Measurements from ENCODE around the gene HSD11B2. TPM values are rescaled to one million over a fixed set of nuclear protein-coding genes. Genes with fewer than 3 reads are reported as not detected.
A peak's percentile ranks its signal among the peaks of the same experiment; 100 is the strongest.

Gene HSD11B2
- total and polyA plus RNA-seq, 8 donors = 1.4 to 11.3 (median 6.3) TPM

GRCh38 chr16:67466581-67466980 lies 35.7 kb downstream of the HSD11B2 start:
- intact Hi-C loops (cut with DNase I) = loop anchor here in 1 of 3 donors (5.0 kb wide), 1 partner anchor 39 kb away; no protein-coding TSS in a partner anchor
- 61 to 67% methylated on average over 6 of the region's 6 CpGs for WGBS, 2 donors
- no peak for ATAC-seq

GRCh38 chr16:67468731-67469130 lies 37.8 kb downstream of the HSD11B2 start:
- intact Hi-C loops (cut with DNase I) = loop anchor here in 1 of 3 donors (5.0 kb wide), 1 partner anchor 41 kb away; no protein-coding TSS in a partner anchor
- FAIRE-seq = no peak

More at GRCh38 chr16:67466581-67466980, 35.7 kb downstream of the HSD11B2 start:
- no peak for FAIRE-seq
- Histone ChIP-seq H3K27ac (no peak overlapping the region), H3K4me1 (peaks cover 13 to 38% (median 20%) of the 10 kb centered on the region in 3 donors), H3K36me3 (no peaks in the 10 kb centered on the region), H3K27me3 (no peaks in the 10 kb centered on the region), H3K4me3 (no peak overlapping the region), H3K9me3 (no peaks in the 10 kb centered on the region)
- no peak for DNase-seq
- no peak for TF ChIP-seq CTCF (IDR thresholded peaks at IDR 0.05)

GRCh38 chr16:67470359-67470758 lies 39.4 kb downstream of the HSD11B2 start:
- no peak overlapping the region for H3K4me3 ChIP-seq
- H3K36me3 ChIP-seq = no peaks in the 10 kb centered on the region
- no peaks in the 10 kb centered on the region for H3K27me3 ChIP-seq
- no peaks in the 10 kb centered on the region for H3K9me3 ChIP-seq
- FAIRE-seq = no peak
- peak; percentile 74 to 85 (median 80) for ATAC-seq
- intact Hi-C loops (cut with DNase I) = no loop called here
- DNase-seq = peak; percentile 84 to 97 (median 88)
- H3K4me1 ChIP-seq = peaks cover 8 to 31% (median 11%) of the 10 kb centered on the region in 3 donors
- no peak overlapping the region for H3K27ac ChIP-seq
- no peak for TF ChIP-seq CTCF (IDR thresholded peaks at IDR 0.05)
- 4 to 12% methylated on average over 7 of the region's 7 CpGs for WGBS, 2 donors

More at GRCh38 chr16:67468731-67469130, 37.8 kb downstream of the HSD11B2 start:
- peak in 1 of 6 donors; percentile 25 for DNase-seq
- Histone ChIP-seq H3K36me3 (no peaks in the 10 kb centered on the region), H3K9me3 (no peaks in the 10 kb centered on the region), H3K4me1 (peaks cover 0 to 26% (median 11%) of the 10 kb centered on the region in 3 donors), H3K27me3 (no peaks in the 10 kb centered on the region), H3K27ac (no peak overlapping the region), H3K4me3 (no peak overlapping the region)
- TF ChIP-seq CTCF (IDR thresholded peaks at IDR 0.05) = no peak
- 63 to 64% methylated on average over 5 of the region's 5 CpGs for WGBS, 2 donors
- no peak for ATAC-seq

- Histone ChIP-seq H3K27me3 (no peaks in the 10 kb centered on the region), H3K4me1 (peaks cover 8 to 34% (median 15%) of the 10 kb centered on the region in 3 donors)
- no peak for TF ChIP-seq CTCF (IDR thresholded peaks at IDR 0.05)
Observed at GRCh38 chr16:67471758-67472384, 41.0 kb downstream of the HSD11B2 start.

More at GRCh38 chr16:67471758-67472384, 41.0 kb downstream of the HSD11B2 start:
- 85 to 87% methylated on average over 6 of the region's 6 CpGs for WGBS, 2 donors
- no peak overlapping the region for H3K27ac ChIP-seq
- H3K4me3 ChIP-seq = no peak overlapping the region
- FAIRE-seq = no peak
- no peak for ATAC-seq
- no peaks in the 10 kb centered on the region for H3K9me3 ChIP-seq
- no peaks in the 10 kb centered on the region for H3K36me3 ChIP-seq
- DNase-seq = no peak
- intact Hi-C loops (cut with DNase I) = no loop called here
